HG02852 (cell line): Measurements from ENCODE around the gene TMEM269.
A peak's percentile ranks its signal among the peaks of the same experiment; 100 is the strongest.

Source experiments
- ATAC-seq: cut with Tn5 transposase; IDR thresholded peaks from one replicate; pipeline ENCODE4 v1.9.1; 2021; ENCODE audit warnings: mild to moderate bottlenecking, moderate library complexity; ENCODE audit not compliant: unreplicated experiment

The TMEM269 gene

DNA sequence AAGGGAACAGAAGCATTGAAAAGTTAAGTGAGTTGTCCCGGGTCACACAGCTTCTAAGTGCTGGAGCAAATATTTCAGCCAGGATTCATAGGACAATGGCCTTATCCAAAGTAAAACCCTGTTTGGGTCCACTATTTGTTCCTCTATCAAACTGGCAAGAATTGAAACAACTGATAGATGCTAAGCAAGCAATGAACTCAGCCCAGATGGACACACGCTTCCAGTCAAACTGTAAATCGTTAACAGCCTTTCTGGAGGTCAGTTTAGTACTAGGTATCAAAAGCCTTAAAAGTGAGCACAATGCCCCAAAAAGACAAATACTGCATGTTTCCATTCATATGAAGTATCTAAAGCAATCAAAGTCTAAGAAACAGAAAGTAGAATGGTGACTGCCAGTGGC lies 33.2 kb downstream of the TMEM269 start:
- ATAC-seq, result no peak

DNA sequence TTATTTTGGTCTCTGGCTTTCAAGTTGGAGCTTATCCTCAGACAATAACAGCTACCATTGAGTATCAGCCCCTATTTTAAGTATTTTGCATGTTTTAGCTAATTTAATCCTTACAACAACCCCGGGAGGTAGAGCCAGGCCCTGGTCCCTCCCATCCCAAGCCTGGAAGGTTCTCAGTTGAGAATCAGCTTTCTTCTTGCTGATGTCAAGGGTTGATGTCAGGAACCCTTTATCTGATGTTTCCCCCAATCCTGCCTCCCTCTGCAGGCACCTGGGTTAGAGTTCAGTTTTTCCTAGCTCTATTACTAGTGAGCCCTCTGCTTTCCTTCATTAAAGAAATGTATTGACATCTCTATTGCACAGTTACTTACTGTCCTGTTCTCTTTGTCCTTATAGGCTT lies 36.0 kb downstream of the TMEM269 start:
- no peak for ATAC-seq

DNA sequence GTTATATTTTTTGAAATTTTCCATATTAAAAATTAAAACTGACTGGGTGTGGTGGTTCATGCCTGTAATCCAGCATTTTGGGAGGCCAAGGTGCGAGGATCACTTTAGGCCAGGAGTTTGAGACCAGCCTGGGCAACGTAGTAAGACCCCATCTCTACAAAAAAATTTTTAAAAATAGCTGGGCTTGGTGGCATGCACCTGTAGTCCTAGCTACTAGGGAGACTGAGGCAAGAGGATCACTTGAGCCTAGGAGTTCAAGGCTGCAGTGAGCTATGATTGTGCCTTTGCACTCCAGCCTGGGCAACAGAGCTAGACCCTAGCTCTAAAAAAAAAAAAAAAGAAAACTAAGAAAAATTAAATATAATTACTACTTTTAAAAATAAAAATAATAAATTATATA lies 36.9 kb downstream of the TMEM269 start:
- ATAC-seq, result no peak

DNA sequence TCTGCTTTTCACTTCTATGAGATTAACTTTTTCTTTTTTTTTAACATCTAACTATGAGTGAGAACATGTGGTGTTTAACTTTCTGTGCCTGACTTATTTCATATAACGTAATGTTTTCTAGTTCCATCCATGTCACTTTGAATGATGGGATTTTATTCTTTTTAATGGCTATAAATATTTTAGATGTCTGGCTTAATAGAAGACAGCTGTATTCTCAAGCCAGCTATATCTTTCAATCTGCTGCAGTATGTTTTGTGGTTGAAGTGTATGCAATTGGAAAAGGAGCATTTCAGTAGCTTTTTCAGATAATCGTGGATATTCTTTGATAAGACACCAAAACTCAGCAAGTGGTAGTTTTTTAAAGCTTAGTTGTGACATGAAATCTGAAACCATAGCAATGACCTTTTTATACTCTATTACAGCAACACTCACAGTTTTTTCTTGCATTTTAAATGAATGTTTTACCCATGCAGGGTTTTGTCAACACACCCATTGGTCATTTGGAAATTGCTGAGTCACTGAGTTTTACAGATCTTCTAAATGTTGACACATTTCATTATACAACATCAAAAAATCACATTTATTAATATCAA lies 38.1 kb downstream of the TMEM269 start:
- no peak for ATAC-seq

DNA sequence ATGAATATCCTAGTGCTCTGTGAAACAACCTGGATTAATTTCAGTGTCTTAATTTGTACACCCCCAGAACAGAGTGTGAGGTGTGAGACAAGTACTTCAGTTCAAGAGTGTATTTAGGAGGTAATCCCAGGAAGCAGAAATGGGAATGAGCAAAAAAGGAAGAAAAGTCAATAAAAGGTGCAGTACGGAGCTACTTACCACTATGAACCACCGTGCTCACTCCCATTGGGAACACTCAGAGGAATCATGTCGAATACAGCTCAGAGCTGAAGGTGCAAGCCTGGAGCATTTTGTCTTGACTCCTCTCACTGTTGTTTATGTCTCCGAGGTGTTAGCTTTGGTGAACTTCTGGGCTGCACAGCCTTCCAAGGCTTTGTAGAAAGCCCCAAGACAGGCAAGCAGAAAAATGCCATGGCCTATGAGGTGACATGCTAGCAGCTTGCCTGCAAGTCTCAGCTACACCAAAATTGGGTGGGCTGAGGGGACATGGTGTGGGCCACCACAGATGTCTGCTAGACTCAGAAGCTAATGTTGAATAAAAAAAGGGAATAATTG lies 39.8 kb downstream of the TMEM269 start:
- ATAC-seq, result no peak

DNA sequence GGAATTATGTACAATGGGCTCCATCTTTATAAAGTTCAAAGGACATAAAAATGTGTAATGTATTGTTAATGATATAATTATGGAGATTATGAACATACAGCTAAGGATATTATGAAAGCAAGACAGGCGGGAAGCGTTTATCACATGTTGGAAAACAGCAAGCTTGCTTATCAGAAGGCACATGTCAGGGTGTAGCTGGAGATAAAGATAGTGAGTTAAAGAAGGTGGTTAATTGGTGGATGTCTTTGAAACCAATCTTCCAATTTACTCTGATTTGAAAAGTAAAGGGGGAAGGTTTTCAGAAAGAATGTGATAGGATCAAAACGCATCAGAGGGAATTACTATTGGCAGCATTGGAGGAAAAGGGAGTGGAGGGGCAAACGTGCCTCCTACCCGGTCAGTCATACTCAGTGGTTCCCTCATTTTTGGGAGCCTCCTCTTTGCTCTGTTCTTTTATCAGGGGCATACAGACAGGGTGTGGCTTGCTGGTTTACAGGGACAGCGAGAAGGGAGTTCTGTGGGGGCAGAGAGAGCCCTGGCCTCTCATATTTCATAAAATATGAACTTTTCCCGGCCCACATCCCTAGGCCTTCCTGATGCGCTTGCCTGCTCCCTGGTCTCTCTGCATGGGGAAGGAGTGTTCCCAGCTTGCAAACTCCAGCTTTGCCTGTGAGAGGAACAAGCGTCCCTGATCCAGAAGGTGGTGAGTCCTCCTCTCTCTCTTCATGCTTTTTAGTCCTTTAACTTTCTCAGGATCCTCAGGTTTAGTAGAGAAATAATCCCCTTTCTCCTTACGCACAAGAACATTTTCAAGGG lies 40.5 kb downstream of the TMEM269 start:
- ATAC-seq, result no peak

DNA sequence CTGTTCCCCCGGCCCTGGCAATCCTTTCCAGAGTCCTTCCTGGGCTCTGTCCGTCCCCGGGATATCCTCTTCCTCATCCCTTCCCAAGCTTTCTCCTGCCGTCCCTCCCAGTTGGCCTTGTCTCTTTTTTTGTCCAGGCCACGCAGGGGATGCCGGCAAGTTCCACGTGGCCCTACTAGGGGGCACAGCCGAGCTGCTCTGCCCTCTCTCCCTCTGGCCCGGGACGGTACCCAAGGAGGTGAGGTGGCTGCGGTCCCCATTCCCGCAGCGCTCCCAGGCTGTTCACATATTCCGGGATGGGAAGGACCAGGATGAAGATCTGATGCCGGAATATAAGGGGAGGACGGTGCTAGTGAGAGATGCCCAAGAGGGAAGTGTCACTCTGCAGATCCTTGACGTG lies 45.8 kb downstream of the TMEM269 start:
- ATAC-seq, result no peak

DNA sequence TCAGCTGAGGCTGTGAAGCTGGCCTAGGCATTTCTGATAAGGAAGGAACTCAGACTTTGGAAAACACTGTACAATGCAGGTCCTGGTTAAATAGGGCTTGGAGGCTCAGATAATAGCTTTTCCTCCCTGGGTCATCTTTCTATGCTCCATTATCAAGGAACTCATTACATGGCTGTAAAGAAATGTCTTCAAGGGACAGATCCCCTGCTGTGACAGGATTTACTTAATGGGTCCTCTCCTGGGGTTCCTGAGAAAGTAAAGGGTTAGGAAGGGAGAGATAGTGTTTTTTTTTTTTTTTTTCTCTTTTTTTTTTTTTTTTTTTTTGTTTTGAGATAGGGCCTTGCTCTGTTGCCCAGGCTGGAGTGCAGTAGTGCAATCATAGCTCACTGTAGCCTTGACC lies 46.5 kb downstream of the TMEM269 start:
- no peak for ATAC-seq

DNA sequence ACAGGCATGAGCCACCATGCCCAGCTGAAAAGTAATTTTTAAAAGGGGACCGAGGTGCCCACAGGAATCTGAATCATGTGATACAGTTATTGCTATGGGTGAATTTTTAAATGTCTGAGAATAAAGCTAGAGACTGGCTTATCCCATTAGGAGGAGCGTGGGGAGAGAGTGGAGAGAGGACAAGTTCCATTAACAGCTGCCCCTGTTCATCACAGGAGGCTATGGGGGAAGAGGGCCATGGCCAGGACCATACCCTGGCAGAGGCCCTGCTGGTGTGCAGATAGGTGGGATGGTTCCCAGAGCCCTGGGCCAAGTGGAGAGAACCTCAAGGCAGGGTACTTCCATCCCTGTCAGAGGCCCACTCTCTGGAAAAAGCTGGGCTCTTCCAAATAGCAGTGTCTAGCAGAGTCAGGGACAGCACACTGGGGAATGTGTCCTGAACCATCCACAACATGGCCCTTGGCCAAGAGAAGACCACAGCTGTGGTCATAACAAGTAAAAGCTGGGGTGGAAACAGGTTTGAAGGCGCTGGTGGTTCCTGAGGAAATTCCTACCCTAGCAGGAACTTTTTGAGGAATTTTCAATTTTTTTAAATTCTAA lies 48.0 kb downstream of the TMEM269 start:
- ATAC-seq, result no peak

DNA sequence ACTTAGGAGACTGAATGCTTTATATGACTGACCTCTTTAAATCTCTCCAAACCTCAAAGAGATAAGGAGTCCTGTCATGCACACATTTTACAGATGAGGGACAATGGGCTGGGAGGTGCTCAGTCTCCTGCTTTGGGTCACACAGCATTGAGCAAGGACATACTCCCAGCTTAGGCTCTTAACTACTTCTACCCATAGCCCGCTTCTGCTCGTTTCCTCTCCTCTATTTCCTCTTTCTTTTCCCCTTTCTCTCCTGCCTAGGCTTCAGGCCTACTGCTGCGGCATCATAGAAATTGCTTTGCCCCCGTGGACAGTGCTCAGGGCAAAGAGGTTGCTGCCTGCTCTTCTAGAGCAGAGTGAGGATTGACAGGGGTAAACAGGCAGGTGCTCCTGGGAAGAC lies 49.2 kb downstream of the TMEM269 start:
- ATAC-seq, result no peak

DNA sequence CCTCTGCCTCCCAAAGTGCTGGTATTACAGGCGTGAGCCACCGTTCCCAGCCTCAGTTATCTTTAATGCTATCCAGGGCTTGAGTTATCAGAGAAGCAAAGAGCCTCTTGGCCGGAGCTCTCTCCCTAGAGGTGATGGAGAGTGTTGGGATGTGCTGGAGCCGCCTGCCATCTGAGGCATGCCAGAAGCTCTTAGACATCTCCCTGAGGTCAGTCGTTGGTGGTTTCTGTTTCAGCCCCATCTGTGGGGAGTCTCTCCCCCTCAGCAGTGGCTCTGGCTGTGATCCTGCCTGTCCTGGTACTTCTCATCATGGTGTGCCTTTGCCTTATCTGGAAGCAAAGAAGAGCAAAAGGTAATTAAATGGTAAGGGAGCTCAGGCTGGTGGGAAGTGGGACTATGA lies 50.0 kb downstream of the TMEM269 start:
- no peak for ATAC-seq

DNA sequence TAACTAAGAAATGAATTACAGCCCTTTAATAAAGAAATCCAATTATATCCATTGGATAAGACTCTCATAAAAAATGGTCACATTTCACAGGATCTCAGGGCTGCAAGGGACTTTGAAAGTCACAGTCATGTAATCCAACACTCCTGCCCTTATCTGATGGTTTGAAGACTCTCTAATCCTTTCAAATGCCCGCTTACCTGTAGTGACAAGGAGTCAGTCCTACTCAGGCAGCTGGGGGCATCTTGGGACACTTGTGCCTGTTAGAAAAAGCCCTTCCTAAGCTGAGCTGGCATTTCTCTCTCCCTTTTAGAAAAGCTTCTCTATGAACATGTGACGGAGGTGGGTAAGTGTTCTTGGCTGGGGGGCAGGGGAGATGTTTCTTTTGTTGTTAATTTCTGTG lies 50.6 kb downstream of the TMEM269 start:
- ATAC-seq, result no peak

DNA sequence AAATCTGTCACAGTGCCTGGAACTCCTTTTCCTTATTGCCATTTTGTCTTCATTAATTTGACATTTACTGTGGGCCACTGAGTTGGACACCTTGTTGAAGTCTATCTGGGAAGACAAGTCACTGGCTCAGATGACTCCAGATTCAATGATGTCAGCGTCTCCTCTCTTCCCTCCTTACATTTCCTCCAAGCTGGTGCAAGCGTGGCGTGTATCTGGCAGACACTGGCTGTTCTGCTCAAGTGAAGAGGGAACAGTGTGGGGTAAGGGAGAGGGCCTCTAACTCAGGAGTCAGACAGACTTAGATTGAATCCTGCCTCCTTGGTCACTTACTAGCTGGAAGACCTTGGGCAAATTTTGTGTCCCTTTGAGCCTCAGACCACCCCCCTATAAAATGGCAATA lies 52.9 kb downstream of the TMEM269 start:
- ATAC-seq, result no peak

DNA sequence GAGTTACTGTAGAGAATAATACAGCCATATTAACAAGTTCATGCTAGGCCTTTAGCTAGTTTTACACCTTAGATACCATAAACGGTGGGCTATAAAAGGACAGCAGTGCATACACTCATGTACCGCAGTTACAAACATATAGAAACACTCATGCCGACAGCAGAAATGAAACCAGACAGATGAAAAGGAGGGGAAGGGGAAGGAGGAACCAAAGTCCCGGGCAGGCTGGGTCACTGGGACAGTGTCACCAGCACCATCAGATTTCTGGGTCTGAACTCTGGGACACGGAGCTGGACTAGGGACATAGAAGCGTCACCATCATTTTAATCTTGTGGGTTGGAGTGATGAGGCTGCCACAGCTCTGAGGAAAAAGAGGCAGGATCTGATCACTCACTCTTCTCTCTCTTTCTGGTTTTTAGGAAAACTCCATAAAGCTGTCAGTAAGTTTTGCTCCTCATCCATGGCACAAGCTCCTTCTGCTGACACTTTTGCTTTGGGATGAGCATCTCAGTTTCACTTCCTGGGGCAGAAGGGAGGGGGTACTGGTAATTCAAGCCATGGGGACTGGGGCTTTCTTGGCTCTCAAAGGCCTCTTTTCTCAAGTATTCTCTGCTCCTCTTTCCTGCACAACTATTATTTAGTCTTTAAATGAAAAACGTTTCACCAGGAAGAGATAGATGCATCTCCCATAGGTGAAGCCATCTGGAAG lies 53.8 kb downstream of the TMEM269 start:
- no peak for ATAC-seq

DNA sequence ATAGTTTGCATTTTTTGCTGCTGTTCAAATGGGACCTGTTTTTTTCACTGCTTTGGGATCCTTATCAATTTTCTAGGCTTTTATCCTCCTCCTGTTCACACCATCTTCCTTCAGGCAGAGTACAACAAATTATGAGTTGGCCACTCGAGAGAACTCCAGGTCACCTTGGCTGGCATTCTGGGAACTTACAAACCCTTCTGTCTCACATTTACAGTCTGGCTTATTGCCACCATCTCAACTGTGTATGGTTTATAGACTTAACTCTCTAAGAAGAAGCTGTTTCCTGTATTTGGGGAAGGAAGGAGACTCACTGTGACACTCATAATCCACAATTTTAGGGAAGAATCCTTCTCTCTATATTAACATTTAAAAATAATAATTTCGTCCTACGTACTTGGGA lies 56.2 kb downstream of the TMEM269 start:
- no peak for ATAC-seq

DNA sequence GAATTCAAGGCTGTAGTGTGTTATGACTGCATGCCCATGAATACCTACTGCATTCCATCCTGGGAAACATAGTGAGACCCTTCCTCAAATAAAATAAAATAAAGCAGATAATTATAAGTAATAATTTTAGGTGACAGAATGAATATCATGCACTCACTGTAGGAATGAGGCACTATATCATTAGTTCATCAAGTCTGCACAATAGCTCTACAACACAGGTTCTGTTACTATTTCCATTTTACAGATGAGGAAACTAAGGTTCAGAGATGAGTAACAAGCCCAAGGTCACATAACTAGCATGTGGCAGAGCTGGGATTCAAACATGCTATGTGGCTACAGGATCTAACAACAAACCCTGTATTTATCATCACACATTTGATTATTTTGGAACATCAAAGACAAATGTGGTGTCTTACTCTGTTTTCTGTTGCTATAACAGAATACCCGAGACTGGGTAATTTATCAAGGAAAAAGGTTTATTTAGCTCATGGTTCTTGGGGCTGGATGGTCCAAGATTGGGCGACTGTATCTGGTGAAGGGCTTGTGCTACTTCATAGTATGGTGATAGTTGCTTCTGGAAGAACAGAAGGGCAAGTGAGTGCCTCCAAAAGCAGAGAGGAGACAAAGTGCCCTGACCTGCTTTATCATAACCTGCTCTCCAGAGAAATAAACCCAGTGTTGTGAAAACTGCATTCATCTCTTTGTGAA lies 56.8 kb downstream of the TMEM269 start:
- ATAC-seq, result no peak

DNA sequence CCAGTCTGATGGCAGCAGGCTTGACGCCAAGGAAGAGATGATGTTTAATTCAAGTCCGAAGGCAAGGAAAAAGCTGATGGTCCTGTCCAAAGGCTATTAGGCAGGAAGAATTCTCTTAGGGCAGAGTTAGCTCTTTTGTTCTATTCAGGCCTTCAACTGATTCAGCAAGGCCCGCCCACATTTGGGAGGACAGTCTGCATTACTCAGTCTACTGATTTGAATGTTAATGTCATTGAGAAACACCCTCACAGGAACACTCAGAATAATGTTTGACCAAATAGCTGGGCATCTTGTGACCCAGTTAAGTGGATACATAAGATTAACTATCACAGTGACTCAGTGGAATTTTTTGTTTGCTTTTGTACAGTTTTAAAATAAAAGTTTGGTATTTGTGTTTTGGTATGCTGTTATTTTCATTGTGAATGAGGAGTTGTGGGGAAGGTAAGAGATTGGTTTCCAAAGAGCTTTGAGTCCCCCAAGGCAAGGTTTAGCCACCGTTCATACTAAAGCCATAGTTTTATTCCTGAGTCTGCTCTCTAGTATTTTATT lies 59.9 kb downstream of the TMEM269 start:
- ATAC-seq, result no peak

DNA sequence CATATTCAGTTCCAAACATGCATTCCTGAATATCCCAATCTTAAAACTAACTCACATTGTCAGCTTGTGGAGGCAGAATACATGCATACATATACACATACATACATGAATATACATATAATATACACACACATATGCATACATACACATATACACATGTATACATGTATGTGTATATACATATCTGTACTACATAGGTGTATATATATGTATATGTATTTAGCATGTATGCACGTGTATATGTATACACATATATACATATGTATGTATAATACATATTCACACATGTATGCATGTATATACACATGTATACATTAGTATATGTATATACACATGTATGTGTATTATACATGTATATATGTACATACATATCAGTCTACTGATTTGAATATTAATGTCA lies 60.4 kb downstream of the TMEM269 start:
- no peak for ATAC-seq

DNA sequence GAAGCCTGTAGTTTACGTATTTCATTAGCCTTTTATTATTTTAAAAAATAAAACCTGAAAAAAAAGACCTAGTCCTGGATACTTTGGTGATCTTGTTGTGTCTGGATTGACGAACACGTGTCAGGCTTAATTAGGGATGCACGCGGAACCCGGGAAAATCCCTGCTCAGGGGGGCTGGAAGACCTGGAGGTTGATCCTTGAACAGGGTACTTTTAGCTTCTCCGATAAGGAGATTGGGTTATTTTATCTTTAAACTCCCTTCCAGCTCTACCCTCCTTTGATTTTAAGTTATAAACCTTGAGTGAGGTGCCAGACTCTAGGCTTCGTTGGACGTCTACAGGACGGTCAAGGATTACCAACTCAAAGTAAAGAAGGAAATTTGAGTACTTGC lies 61.1 kb downstream of the TMEM269 start:
- ATAC-seq, result peak; percentile 6

DNA sequence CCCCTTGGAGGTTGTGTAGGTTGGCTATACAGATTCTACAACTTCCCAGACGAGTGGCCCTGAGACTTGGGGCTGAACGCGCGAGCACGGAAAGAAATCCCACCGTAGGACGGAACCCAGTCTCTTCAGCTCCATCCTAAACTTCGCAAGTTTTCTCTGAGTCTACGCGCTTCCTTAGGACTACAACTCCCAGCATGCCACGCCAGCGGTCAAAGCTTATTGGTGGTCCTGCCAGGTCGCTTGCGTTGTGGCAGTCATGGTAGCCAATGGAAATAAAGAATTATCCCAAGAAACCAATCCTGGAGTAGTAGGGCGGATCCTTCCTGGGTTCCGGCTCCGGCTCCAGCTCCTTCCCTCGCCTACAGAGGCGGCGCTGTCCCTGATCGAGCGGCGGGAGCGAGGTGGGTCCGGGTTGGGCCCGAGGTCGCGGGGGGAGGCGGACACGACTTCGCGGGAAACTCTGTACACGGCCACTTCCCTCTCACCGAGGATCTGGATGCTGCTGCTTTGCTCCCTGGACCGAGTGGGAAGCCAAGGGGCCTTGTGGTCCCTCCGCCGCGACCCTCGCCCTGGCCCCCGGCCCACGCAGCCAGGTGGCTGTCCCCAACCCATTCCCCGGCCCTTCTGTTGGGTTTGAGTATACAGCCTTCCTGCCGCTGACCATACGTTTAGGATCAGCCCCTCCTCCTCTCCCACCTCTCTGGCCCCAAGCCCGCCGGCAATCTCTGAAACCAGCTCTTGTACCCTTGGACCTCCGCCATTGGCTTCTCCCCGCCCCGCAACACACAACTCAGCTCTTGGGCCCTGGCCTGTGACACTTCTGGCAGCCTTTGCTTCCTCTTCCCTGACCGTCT lies 61.7 kb downstream of the TMEM269 start, which contains the start of gene ZNF691:
Gene ZNF691 (plus strand): TSS at position 357 of the 854 bp plus-strand sequence. CDS start 3,046 bp downstream, outside the sequence.
- peak; percentile 96 for ATAC-seq
